Fibroblast of pulmonary artery (primary cell): ENCODE data around the gene CTTNBP2NL.
A peak's percentile ranks its signal among the peaks of the same experiment; 100 is the strongest.

Experiments
- DNase-seq: peaks from one replicate; pipeline ENCODE4 v3.0.0-alpha.2; 2010; ENCODE audit warnings: low read depth
- H3K4me3 ChIP-seq: replicated peaks from 2 replicates; pipeline ENCODE4 v1.5.1; 2011; ENCODE audit warnings: low read depth, mild to moderate bottlenecking, control low read depth, low read length, moderate library complexity
- CTCF ChIP-seq: IDR thresholded peaks from 2 replicates; pipeline ENCODE4 v1.5.1; 2011; ENCODE audit warnings: mild to moderate bottlenecking, control low read depth, low read length, inconsistent platforms; ENCODE audit errors: missing control alignments

Gene CTTNBP2NL, protein sequence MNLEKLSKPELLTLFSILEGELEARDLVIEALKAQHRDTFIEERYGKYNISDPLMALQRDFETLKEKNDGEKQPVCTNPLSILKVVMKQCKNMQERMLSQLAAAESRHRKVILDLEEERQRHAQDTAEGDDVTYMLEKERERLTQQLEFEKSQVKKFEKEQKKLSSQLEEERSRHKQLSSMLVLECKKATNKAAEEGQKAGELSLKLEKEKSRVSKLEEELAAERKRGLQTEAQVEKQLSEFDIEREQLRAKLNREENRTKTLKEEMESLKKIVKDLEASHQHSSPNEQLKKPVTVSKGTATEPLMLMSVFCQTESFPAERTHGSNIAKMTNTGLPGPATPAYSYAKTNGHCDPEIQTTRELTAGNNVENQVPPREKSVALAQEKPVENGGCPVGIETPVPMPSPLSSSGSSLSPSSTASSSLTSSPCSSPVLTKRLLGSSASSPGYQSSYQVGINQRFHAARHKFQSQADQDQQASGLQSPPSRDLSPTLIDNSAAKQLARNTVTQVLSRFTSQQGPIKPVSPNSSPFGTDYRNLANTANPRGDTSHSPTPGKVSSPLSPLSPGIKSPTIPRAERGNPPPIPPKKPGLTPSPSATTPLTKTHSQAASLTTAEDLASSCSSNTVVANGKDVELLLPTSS

GRCh38 chr1:112395821-112396652 lies at the start of gene CTTNBP2NL:
Gene CTTNBP2NL (plus strand): TSS chr1:112396214. CDS start chr1:112416166, 19,952 bp downstream.
- DNase-seq, result peak; percentile 94
- peak within 1 kb of the TSS; percentile 88 for H3K4me3 ChIP-seq
- TF ChIP-seq CTCF, result no peak

GRCh38 chr1:112346801-112347350 lies 49.1 kb upstream of the CTTNBP2NL start:
- H3K4me3 ChIP-seq, result no peak overlapping the region
- DNase-seq, result no peak
- no peak for TF ChIP-seq CTCF

DNA sequence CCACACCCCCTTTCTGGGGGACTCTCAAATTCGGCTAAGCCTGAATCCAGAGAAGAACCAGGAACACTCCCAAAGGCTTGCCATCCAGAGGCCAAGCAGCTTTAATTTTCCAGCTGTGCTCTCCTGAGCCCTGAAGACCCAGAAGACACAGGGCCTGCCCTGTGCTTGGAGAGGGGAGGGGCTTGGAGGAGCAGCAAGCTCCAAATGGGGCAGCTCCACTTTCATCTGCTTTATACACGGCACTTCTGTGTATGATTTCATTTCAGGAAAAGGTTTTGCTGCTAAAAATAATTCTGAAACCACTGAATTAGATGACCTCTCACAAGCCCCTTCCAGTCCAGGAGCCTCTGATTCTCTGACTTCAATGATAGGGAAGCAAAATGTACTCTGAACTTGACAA lies 39.2 kb upstream of the CTTNBP2NL start:
- no peak overlapping the region for H3K4me3 ChIP-seq
- no peak for DNase-seq
- TF ChIP-seq CTCF, result no peak

DNA sequence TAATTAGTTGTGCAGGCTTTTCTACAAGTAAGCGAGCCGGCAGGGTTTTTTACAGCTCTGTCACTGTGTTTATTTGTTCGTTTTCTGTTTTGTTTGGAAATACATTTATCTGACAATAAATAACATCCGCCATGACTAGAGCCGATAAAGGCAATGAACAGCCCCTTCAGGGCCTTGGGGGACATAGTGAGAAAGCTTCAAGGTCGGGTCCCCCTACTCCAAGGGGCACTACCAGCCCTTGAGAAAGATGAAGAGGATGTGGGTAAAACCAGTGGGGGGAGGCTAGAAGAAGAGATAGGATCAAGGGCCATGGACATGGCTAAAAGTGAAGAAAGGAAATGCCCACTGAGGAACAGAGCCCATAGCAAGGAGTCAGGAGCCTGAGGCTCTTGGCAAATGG lies 38.5 kb upstream of the CTTNBP2NL start:
- H3K4me3 ChIP-seq, result no peak overlapping the region
- DNase-seq, result no peak
- TF ChIP-seq CTCF, result no peak

DNA sequence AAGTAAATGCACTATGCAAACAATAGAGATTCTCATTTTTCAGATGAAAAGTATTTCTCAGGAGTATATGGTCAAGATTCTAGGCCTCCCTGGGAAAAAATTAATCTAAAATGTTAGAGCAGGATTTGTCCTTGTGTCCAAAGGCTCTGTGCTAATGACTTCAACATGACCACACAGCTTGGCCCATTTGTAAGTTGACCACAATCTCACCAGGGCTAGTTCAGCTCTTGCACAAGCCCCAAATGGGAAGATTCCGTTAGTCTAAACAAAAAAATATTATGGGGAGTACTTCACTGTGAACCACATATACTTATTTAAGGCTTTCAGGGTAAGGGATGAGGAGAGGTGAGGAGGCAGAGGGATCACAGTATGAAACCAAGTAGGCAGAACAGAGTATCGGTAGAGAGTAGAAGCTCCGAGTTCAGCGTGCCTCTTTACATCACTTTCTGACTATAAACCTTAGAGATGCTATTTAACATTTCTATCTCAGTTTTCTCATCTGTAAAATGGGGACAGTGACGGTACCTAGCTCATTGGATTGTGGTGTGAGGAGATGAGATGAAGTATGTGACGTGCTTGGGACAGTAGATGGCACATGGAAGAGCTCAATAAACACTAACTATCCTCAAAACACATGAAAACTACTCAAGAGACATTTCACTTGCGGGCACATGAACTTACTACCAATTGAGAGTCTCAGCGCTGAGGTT lies 37.8 kb upstream of the CTTNBP2NL start:
- no peak for DNase-seq
- H3K4me3 ChIP-seq, result no peak overlapping the region
- no peak for TF ChIP-seq CTCF

GRCh38 chr1:112358798-112359408 lies 37.1 kb upstream of the CTTNBP2NL start:
- no peak overlapping the region for H3K4me3 ChIP-seq
- peak; percentile 92 for TF ChIP-seq CTCF
- peak; percentile 76 for DNase-seq
